ENCODE data around the gene ANKRD23.
A peak's percentile ranks its signal among the peaks of the same experiment; 100 is the strongest.

Gene ANKRD23

GRCh38 chr2:96860065-96861029, 16.5 kb upstream of the ANKRD23 start:
- TF ChIP-seq POLR2AphosphoS5 (IDR thresholded peaks at IDR 0.05; ENCODE audit: low read depth, low read length) (no peak), SIN3A (IDR thresholded peaks at IDR 0.05; ENCODE audit: borderline replicate concordance, insufficient read depth, low read length) (no peak), TAF1 (IDR thresholded peaks at IDR 0.05; ENCODE audit: borderline replicate concordance, insufficient read depth, low read length) (no peak), FOXP2 (optimal IDR thresholded peaks at IDR 0.05; ENCODE audit: borderline replicate concordance, extremely low read depth, extremely low read length, insufficient read depth) (no peak), REST (IDR thresholded peaks at IDR 0.05; ENCODE audit: insufficient read depth in 1 of 2, low read depth in 2 of 2, low read length in 2 of 2) (no peak)

- TF ChIP-seq SIN3A (IDR thresholded peaks at IDR 0.05; ENCODE audit: borderline replicate concordance, insufficient read depth, low read length) = no peak
- TF ChIP-seq REST (IDR thresholded peaks at IDR 0.05; ENCODE audit: insufficient read depth in 1 of 2, low read depth in 2 of 2, low read length in 2 of 2) = no peak
- TF ChIP-seq FOXP2 (optimal IDR thresholded peaks at IDR 0.05; ENCODE audit: borderline replicate concordance, extremely low read depth, extremely low read length, insufficient read depth) = no peak
- TF ChIP-seq POLR2AphosphoS5 (IDR thresholded peaks at IDR 0.05; ENCODE audit: low read depth, low read length) = no peak
- no peak for TF ChIP-seq TAF1 (IDR thresholded peaks at IDR 0.05; ENCODE audit: borderline replicate concordance, insufficient read depth, low read length)
Measured at GRCh38 chr2:96859681-96860064, 15.9 kb upstream of the ANKRD23 start.

GRCh38 chr2:96859099-96859649, 15.4 kb upstream of the ANKRD23 start:
- TF ChIP-seq TAF1 (IDR thresholded peaks at IDR 0.05; ENCODE audit: borderline replicate concordance, insufficient read depth, low read length) (no peak), REST (IDR thresholded peaks at IDR 0.05; ENCODE audit: insufficient read depth in 1 of 2, low read depth in 2 of 2, low read length in 2 of 2) (no peak), SIN3A (IDR thresholded peaks at IDR 0.05; ENCODE audit: borderline replicate concordance, insufficient read depth, low read length) (no peak), POLR2AphosphoS5 (IDR thresholded peaks at IDR 0.05; ENCODE audit: low read depth, low read length) (no peak), FOXP2 (optimal IDR thresholded peaks at IDR 0.05; ENCODE audit: borderline replicate concordance, extremely low read depth, extremely low read length, insufficient read depth) (no peak)

GRCh38 chr2:96857667-96858372, 14.0 kb upstream of the ANKRD23 start, which contains the start of gene ANKRD39:
TSS of gene ANKRD39 (minus strand) at chr2:96858016. CDS start at chr2:96857987, 29 bp downstream.
- TF ChIP-seq FOXP2 (optimal IDR thresholded peaks at IDR 0.05; ENCODE audit: borderline replicate concordance, extremely low read depth, extremely low read length, insufficient read depth) (no peak), REST (IDR thresholded peaks at IDR 0.05; ENCODE audit: insufficient read depth in 1 of 2, low read depth in 2 of 2, low read length in 2 of 2) (no peak), TAF1 (IDR thresholded peaks at IDR 0.05; ENCODE audit: borderline replicate concordance, insufficient read depth, low read length) (0 out of 2 replicates have a peak, but pooled peaks have one; percentile 73), POLR2AphosphoS5 (IDR thresholded peaks at IDR 0.05; ENCODE audit: low read depth, low read length) (peak; percentile 23)

All from PFSK-1 (cell line).